Lower lobe of right lung (tissue), 2 donors: ENCODE results near the gene NEDD4L. TPM values are rescaled to one million over a fixed set of nuclear protein-coding genes. Genes with fewer than 3 reads are reported as not detected.

ENCODE experiments used
- ATAC-seq, 2 donors: fragments of 200-7000 bp; cut with Tn5 transposase; one replicate each; pipeline ENCODE4 v1.9.1; 2020 to 2022; ENCODE audit warnings: mild to moderate bottlenecking in 2 of 2, moderate library complexity in 2 of 2
- DNase-seq: peaks from one replicate; pipeline ENCODE4 v3.0.0-alpha.2; 2020
- H3K27ac ChIP-seq: fragments of 200-600 bp; one replicate; pipeline ENCODE4 v1.8.0; 2022
- H3K27me3 ChIP-seq: fragments of 200-600 bp; one replicate; pipeline ENCODE4 v1.8.0; 2022; ENCODE audit warnings: low read depth
- H3K36me3 ChIP-seq: fragments of 200-600 bp; one replicate; pipeline ENCODE4 v1.8.0; 2022; ENCODE audit warnings: mild to moderate bottlenecking
- H3K4me1 ChIP-seq: fragments of 200-600 bp; one replicate; pipeline ENCODE4 v1.8.0; 2022
- H3K4me3 ChIP-seq: fragments of 200-600 bp; one replicate; pipeline ENCODE4 v1.8.0; 2022; ENCODE audit warnings: mild to moderate bottlenecking
- H3K9me3 ChIP-seq: fragments of 200-600 bp; one replicate; pipeline ENCODE4 v1.8.0; 2022
- intact Hi-C: fragments of 100-400 bp; cut with DNase I; formaldehyde crosslinking; loops from one replicate; pipeline ENCODE4 v1.11.0; 2022
- total RNA-seq: library from RNA; stranded (reverse); fragmentation: NEBNext Ultra II Directional; extraction: Animal tissue kit (Norgen Biotek cat#: 25700); gene quantifications from one replicate; pipeline ENCODE4 v1.2.1, GENCODE V29; 2021
- TF ChIP-seq, protein P1 (sequence below): fragments of 200-600 bp; IDR thresholded peaks from one replicate; pipeline ENCODE4 v1.8.0; 2022; ENCODE audit warnings: antibody characterized with exemption, mild to moderate bottlenecking
- donor health status: DM: no; HTN: yes; CAD: no; lungs with severe emphysema.

The NEDD4L gene
- total RNA-seq, 1 donor from 2014 or later, result 203 TPM

DNA sequence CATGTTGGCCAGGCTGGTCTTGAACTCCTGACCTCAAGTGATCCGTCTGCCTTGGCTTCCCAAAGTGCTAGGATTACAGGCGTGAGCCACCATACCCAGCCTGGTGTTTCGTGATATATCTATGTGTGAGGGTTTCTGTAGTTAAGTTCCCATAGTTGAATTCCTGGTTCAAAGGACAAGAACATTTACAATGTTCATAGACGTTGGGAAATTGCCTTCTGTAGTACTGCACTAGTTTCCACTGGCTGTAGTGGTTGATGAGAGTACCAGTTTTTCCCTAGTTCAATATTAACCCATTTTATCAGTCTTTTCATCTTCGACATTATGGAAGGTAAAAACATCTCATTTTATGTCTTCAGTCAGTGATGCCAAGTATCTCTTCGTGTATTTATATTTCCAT is 171.0 kb downstream of the NEDD4L start:
- Histone ChIP-seq H3K36me3 (no peaks in the 10 kb centered on the region), H3K27me3 (no peaks in the 10 kb centered on the region), H3K9me3 (no peaks in the 10 kb centered on the region), H3K27ac (no peak overlapping the region), H3K4me3 (no peak overlapping the region), H3K4me1 (peaks cover 10% of the 10 kb centered on the region)
- intact Hi-C loops, result no loop called here
- DNase-seq, result no peak
- TF ChIP-seq, protein P1, sequence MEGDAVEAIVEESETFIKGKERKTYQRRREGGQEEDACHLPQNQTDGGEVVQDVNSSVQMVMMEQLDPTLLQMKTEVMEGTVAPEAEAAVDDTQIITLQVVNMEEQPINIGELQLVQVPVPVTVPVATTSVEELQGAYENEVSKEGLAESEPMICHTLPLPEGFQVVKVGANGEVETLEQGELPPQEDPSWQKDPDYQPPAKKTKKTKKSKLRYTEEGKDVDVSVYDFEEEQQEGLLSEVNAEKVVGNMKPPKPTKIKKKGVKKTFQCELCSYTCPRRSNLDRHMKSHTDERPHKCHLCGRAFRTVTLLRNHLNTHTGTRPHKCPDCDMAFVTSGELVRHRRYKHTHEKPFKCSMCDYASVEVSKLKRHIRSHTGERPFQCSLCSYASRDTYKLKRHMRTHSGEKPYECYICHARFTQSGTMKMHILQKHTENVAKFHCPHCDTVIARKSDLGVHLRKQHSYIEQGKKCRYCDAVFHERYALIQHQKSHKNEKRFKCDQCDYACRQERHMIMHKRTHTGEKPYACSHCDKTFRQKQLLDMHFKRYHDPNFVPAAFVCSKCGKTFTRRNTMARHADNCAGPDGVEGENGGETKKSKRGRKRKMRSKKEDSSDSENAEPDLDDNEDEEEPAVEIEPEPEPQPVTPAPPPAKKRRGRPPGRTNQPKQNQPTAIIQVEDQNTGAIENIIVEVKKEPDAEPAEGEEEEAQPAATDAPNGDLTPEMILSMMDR, result no peak
- ATAC-seq, result no peak

DNA sequence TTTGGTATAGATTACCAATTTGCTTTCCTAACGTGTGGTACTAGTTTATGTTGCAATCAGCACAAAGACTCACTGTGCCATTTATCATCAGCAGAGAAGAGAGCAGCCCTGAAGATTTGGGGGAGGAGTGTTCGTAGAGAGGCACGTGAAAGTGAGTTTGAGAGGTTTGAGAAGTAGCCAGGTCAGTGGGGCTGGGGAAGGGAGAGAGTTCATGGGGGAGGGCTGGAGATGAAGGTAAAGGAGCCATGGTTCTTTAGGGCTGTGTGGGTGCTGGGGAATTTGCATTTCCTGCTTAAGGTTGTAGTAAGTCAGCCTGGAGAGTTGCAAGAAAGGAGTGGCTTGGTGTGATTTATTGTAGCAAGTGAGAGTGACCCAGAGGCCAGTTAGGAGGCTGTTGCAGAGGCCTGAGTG is 172.1 kb downstream of the NEDD4L start:
- no peak overlapping the region for H3K27ac ChIP-seq
- TF ChIP-seq, protein P1, result no peak
- intact Hi-C loops, result no loop called here
- no peaks in the 10 kb centered on the region for H3K27me3 ChIP-seq
- H3K9me3 ChIP-seq, result no peaks in the 10 kb centered on the region
- H3K4me1 ChIP-seq, result peaks cover 10% of the 10 kb centered on the region
- H3K4me3 ChIP-seq, result no peak overlapping the region
- no peaks in the 10 kb centered on the region for H3K36me3 ChIP-seq
- no peak for DNase-seq
- peak; percentile 67 to 74 for ATAC-seq

DNA sequence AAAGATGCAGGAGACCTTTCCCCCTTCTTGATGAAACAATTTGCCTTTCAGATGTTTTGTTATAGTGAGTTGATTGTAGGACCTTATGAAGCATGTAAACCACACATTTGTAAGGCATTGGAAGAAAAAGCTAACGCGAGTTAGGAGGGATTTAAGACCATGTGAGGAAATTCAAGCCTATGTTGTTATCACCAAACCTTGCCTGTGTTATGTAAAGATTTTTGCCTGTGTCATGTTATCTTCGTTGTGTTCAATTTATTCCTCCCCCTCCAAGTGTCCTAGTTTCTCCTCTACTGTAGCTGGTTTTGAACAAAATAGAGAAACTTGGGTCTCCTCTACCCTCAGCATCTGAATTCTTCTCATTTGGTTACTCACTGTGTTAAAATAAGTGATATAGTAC is 173.0 kb downstream of the NEDD4L start:
- TF ChIP-seq, protein P1, result no peak
- H3K4me3 ChIP-seq, result no peak overlapping the region
- DNase-seq (no peak), ATAC-seq (no peak)
- intact Hi-C loops, result no loop called here
- H3K36me3 ChIP-seq, result no peaks in the 10 kb centered on the region
- no peaks in the 10 kb centered on the region for H3K9me3 ChIP-seq
- H3K27me3 ChIP-seq, result no peaks in the 10 kb centered on the region
- H3K4me1 ChIP-seq, result peaks cover 10% of the 10 kb centered on the region
- H3K27ac ChIP-seq, result no peak overlapping the region

DNA sequence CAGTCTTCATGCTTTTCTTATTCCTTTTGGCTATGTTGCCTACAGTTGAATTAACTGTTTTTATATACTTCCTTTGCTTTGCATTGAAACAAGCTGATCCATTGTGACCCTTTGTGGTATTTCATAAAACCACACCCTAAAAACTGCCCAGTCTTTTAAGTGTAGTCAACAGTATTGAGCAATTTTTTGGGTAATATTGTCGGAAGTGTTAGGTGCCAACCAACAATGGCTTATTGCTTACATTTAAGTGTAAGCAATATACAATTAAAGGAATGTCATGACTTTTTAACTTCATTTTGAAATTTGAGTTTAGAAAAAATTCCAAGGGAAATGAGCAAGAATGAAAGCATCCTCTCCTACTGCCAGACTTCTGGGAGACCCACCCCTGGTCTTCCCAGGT is 174.1 kb downstream of the NEDD4L start:
- Histone ChIP-seq H3K4me1 (peaks cover 16% of the 10 kb centered on the region), H3K9me3 (no peaks in the 10 kb centered on the region), H3K4me3 (no peak overlapping the region), H3K36me3 (no peaks in the 10 kb centered on the region), H3K27me3 (no peaks in the 10 kb centered on the region), H3K27ac (no peak overlapping the region)
- DNase-seq (no peak), ATAC-seq (no peak)
- TF ChIP-seq, protein P1, result no peak
- intact Hi-C loops, result no loop called here

DNA sequence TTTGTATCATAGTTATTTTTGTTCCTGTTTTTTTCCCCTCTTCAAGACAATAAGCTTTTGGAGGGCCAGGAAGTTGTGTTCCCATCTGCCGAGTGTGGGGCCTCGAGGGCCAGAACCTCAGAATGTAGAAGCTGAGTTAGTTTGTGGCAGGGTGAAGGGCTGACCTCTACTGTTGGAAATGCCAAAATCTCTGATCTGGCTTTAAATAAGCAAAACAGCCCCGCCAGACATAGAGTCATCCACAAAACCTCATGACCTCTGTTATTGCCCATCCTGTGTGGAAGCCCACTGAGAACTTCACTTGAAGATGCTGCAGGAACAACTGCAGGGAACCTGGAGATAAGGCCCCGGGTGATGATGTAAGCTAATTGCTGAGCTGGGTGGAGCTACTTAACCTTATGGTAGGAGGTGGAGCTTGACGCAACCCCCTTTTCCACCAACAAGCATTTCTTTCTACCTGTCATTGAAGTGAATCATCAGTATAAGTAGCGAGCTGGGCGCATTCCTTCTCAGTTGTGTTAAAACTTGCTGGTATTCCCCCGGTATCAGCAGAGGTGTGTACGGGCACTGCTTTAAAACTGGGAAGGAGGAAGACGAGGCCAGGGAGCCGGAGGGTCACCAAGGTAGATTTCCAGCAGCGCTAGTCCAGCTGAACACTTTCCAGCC is 177.2 kb downstream of the NEDD4L start:
- peak overlapping the region; percentile 83 for H3K27ac ChIP-seq
- TF ChIP-seq, protein P1, result no peak
- peaks cover 32% of the 10 kb centered on the region for H3K4me1 ChIP-seq
- H3K4me3 ChIP-seq, result peak overlapping the region; percentile 49
- peak; percentile 81 to 82 for ATAC-seq
- H3K9me3 ChIP-seq, result no peaks in the 10 kb centered on the region
- intact Hi-C loops, result no loop called here
- no peaks in the 10 kb centered on the region for H3K36me3 ChIP-seq
- H3K27me3 ChIP-seq, result no peaks in the 10 kb centered on the region
- peak; percentile 59 for DNase-seq
